H9 (cell line): ENCODE data around the gene RAB3IL1. TPM values are rescaled to one million over a fixed set of nuclear protein-coding genes. Genes with fewer than 3 reads are reported as not detected.
A peak's percentile ranks its signal among the peaks of the same experiment; 100 is the strongest.

Experiments used
- DNase-seq: peaks from one replicate; pipeline ENCODE4 v3.0.0-alpha.2; 2017
- H2AFZ ChIP-seq: one replicate; pipeline ENCODE4 v1.6.1; 2013; ENCODE audit warnings: mild to moderate bottlenecking, low read length, control low read depth, moderate library complexity
- H2AK5ac ChIP-seq: 2 replicates; pipeline ENCODE4 v1.6.1; 2013; ENCODE audit warnings: low read length, control low read depth, mixed read lengths; ENCODE audit not compliant: insufficient read length
- H2BK120ac ChIP-seq: one replicate; pipeline ENCODE4 v1.6.1; 2013; ENCODE audit warnings: low read depth, mild to moderate bottlenecking, low read length, control low read depth, inconsistent platforms; ENCODE audit not compliant: poor library complexity, severe bottlenecking
- H2BK12ac ChIP-seq: 2 replicates; pipeline ENCODE4 v1.6.1; 2013; ENCODE audit warnings: low read length, control low read depth, mixed read lengths, low read depth; ENCODE audit not compliant: insufficient read length
- H2BK15ac ChIP-seq: 2 replicates; pipeline ENCODE4 v1.6.1; 2013; ENCODE audit warnings: low read depth, low read length, control low read depth
- H2BK20ac ChIP-seq: one replicate; pipeline ENCODE4 v1.6.1; 2013; ENCODE audit warnings: low read depth, mild to moderate bottlenecking, low read length, control low read depth, inconsistent platforms; ENCODE audit not compliant: poor library complexity, severe bottlenecking
- H2BK5ac ChIP-seq: 2 replicates; pipeline ENCODE4 v1.6.1; 2013; ENCODE audit warnings: low read length, control low read depth, mixed read lengths; ENCODE audit not compliant: insufficient read length
- H3K14ac ChIP-seq: 2 replicates; pipeline ENCODE4 v1.6.1; 2013; ENCODE audit warnings: low read length, control low read depth; ENCODE audit not compliant: insufficient read depth
- H3K18ac ChIP-seq: 2 replicates; pipeline ENCODE4 v1.6.1; 2013; ENCODE audit warnings: low read depth, mild to moderate bottlenecking, mixed read lengths, low read length, control low read depth; ENCODE audit not compliant: insufficient read length
- H3K23ac ChIP-seq: 2 replicates; pipeline ENCODE4 v1.6.1; 2013; ENCODE audit warnings: low read length, control low read depth, mixed read lengths, low read depth; ENCODE audit not compliant: insufficient read length
- H3K23me2 ChIP-seq: 2 replicates; pipeline ENCODE4 v1.6.1; 2013; ENCODE audit warnings: low read depth, mild to moderate bottlenecking, mixed read lengths, low read length, control low read depth; ENCODE audit not compliant: insufficient read length, poor library complexity, severe bottlenecking
- H3K27ac ChIP-seq: 2 replicates; pipeline ENCODE4 v1.5.1; 2013; ENCODE audit warnings: low read length, control low read depth, mixed read lengths, low read depth; ENCODE audit not compliant: insufficient read length
- H3K27me3 ChIP-seq: 2 replicates; pipeline ENCODE4 v1.6.1; 2013; ENCODE audit warnings: low read length, control low read depth, inconsistent platforms; ENCODE audit not compliant: insufficient read depth
- H3K4ac ChIP-seq: 2 replicates; pipeline ENCODE4 v1.6.1; 2013; ENCODE audit warnings: low read depth, mild to moderate bottlenecking, control low read depth, inconsistent platforms, low read length, moderate library complexity
- H3K4me1 ChIP-seq: 2 replicates; pipeline ENCODE4 v1.6.1; 2013; ENCODE audit warnings: low read length, control low read depth, inconsistent platforms; ENCODE audit not compliant: insufficient read depth
- H3K4me2 ChIP-seq: 2 replicates; pipeline ENCODE4 v1.6.1; 2013; ENCODE audit warnings: low read length, control low read depth, mixed read lengths; ENCODE audit not compliant: insufficient read length, insufficient read depth
- H3K56ac ChIP-seq: 2 replicates; pipeline ENCODE4 v1.6.1; 2013; ENCODE audit warnings: low read depth, mild to moderate bottlenecking, mixed read lengths, low read length, control low read depth; ENCODE audit not compliant: insufficient read length
- H3K79me1 ChIP-seq: 2 replicates; pipeline ENCODE4 v1.6.1; 2013; ENCODE audit warnings: low read depth, mild to moderate bottlenecking, moderate library complexity, low read length, control low read depth, inconsistent platforms; ENCODE audit not compliant: insufficient read depth, poor library complexity, severe bottlenecking
- H3K79me2 ChIP-seq: 2 replicates; pipeline ENCODE4 v1.6.1; 2013; ENCODE audit warnings: low read length, control low read depth, inconsistent platforms; ENCODE audit not compliant: insufficient read depth
- H3K9ac ChIP-seq: 2 replicates; pipeline ENCODE4 v1.6.1; 2013; ENCODE audit warnings: low read length, control low read depth, mixed read lengths; ENCODE audit not compliant: insufficient read length; ENCODE audit errors: extremely low read depth
- H3K9me3 ChIP-seq: one replicate; pipeline ENCODE4 v1.6.1; 2013; ENCODE audit warnings: low read depth, low read length, inconsistent platforms; ENCODE audit not compliant: control insufficient read depth
- H3T11ph ChIP-seq: one replicate; pipeline ENCODE4 v1.6.1; 2013; ENCODE audit warnings: mild to moderate bottlenecking, low read length, control low read depth, inconsistent platforms
- H4K20me1 ChIP-seq: one replicate; pipeline ENCODE4 v1.6.1; 2013; ENCODE audit not compliant: control insufficient read depth, insufficient read length, insufficient read depth
- H4K5ac ChIP-seq: 2 replicates; pipeline ENCODE4 v1.6.1; 2013; ENCODE audit warnings: low read depth, mild to moderate bottlenecking, mixed read lengths, low read length, control low read depth; ENCODE audit not compliant: insufficient read length
- H4K8ac ChIP-seq: replicated peaks from 2 replicates; pipeline ENCODE4 v1.6.1; 2013; ENCODE audit warnings: low read length, control low read depth, mixed read lengths, low read depth; ENCODE audit not compliant: insufficient read length
- H4K91ac ChIP-seq: 2 replicates; pipeline ENCODE4 v1.6.1; 2013; ENCODE audit warnings: low read depth, mild to moderate bottlenecking, moderate library complexity, mixed read lengths, low read length, control low read depth; ENCODE audit not compliant: insufficient read length
- H3K27ac Mint-ChIP-seq, 3 experiments: 2 replicates in 2 of 3; 3 replicates in 1 of 3; pipeline ENCODE4 v1.8.0; 2020 to 2021; ENCODE audit warnings: mixed read lengths in 3 of 3, mild to moderate bottlenecking in 1 of 3, moderate library complexity in 1 of 3
- H3K27me3 Mint-ChIP-seq: 2 replicates; pipeline ENCODE4 v1.8.0; 2021; ENCODE audit warnings: low read depth, mild to moderate bottlenecking, moderate library complexity, mixed read lengths
- H3K36me3 Mint-ChIP-seq, 3 experiments: 2 replicates in 2 of 3; 3 replicates in 1 of 3; pipeline ENCODE4 v1.8.0; 2020 to 2021; ENCODE audit warnings: low read depth in 3 of 3, mixed read lengths in 3 of 3; ENCODE audit not compliant: insufficient read depth in 1 of 3
- H3K4me1 Mint-ChIP-seq, 2 experiments: 2 replicates each; pipeline ENCODE4 v1.8.0; 2020; ENCODE audit warnings: mixed read lengths in 2 of 2
- H3K4me3 Mint-ChIP-seq, 2 experiments: 2 replicates in 1 of 2; 3 replicates in 1 of 2; pipeline ENCODE4 v1.8.0; 2020 to 2021; ENCODE audit warnings: mild to moderate bottlenecking in 2 of 2, mixed read lengths in 2 of 2, moderate library complexity in 1 of 2
- H3K9me3 Mint-ChIP-seq, 2 experiments: 2 replicates in 1 of 2; 3 replicates in 1 of 2; pipeline ENCODE4 v1.8.0; 2020; ENCODE audit warnings: mild to moderate bottlenecking in 2 of 2, mixed read lengths in 2 of 2, moderate library complexity in 1 of 2
- WGBS: extraction: QIAGEN DNeasy Blood & Tissue Kit; methylation state at CpG from one replicate; pipeline ENCODE4 v1.1.7; 2013; ENCODE audit warnings: missing lambda C conversion rate, low lambda C conversion rate, mixed read lengths; ENCODE audit not compliant: insufficient read length; ENCODE audit errors: extremely low coverage; 5-methylcytosine and 5-hydroxymethylcytosine counted together
- total RNA-seq: library from RNA; stranded (reverse); gene quantifications from 2 replicates; pipeline ENCODE4 v1.2.1, GENCODE V29; 2021
- TF ChIP-seq, protein P1 (sequence below): fragments of 200-600 bp; sonication (generic); conservative IDR thresholded peaks from 3 replicates; pipeline ENCODE4 v1.8.0; 2021; ENCODE audit warnings: antibody characterized with exemption, mild to moderate bottlenecking

RAB3IL1 gene
- total RNA-seq, 1 experiment from 2014 or later, result 2.4 TPM

DNA sequence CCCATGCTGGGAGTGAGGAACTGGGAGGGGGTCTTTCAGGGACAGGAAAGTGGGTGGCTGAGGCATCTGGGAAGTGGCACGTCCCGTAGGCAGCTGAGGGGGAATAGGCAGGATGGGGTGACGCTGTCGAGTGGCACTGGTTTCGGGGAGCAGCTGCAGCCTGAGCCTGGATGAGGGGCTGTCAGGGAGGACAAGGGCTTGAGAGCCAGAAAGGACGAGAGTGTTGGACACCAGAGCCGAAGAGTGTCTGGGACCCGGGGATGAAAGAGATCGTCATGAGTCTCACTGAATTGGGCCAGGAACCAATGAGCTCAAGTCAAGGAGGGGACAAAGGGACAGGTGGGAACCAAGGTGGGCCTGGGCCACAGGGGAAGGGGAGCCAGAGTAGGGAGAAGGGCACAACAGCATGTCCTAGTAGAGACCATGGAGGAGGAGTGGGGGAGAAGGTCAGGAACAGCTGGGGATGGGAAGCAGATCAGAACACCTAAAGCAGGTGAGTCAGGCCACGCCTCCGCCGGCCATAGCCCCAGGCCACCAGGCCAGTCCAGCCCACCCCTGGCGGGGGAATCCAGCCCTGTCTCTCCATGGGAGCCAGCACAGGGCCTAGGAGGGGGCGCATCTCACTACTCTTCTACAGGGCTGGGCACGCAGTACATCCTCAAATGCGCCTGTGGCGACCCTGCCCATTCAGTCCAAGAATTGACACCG, 4.2 kb downstream of the RAB3IL1 start:
- H3K14ac ChIP-seq, result no peak overlapping the region; the same call in 1 of the 2 replicates
- no peak overlapping the region for H2BK20ac ChIP-seq
- no peak overlapping the region for H3K56ac ChIP-seq
- no peak overlapping the region for H3K23ac ChIP-seq
- H4K5ac ChIP-seq, result no peak overlapping the region
- no peaks in the 10 kb centered on the region for H3K36me3 Mint-ChIP-seq
- H3K4me3 Mint-ChIP-seq, result no peak overlapping the region; a peak in 2 of 5 replicates
- H4K8ac ChIP-seq, result no peak overlapping the region
- no peak overlapping the region for H2BK5ac ChIP-seq
- H3T11ph ChIP-seq, result no peak overlapping the region
- no peak overlapping the region for H2AFZ ChIP-seq
- no peak overlapping the region for H2BK120ac ChIP-seq
- H3K27me3 Mint-ChIP-seq, result peaks cover 34% of the 10 kb centered on the region
- H3K79me2 ChIP-seq, result no peaks in the 10 kb centered on the region
- H3K4me1 Mint-ChIP-seq, result peaks cover 13 to 32% of the 10 kb centered on the region in 2 experiments
- TF ChIP-seq, protein P1, sequence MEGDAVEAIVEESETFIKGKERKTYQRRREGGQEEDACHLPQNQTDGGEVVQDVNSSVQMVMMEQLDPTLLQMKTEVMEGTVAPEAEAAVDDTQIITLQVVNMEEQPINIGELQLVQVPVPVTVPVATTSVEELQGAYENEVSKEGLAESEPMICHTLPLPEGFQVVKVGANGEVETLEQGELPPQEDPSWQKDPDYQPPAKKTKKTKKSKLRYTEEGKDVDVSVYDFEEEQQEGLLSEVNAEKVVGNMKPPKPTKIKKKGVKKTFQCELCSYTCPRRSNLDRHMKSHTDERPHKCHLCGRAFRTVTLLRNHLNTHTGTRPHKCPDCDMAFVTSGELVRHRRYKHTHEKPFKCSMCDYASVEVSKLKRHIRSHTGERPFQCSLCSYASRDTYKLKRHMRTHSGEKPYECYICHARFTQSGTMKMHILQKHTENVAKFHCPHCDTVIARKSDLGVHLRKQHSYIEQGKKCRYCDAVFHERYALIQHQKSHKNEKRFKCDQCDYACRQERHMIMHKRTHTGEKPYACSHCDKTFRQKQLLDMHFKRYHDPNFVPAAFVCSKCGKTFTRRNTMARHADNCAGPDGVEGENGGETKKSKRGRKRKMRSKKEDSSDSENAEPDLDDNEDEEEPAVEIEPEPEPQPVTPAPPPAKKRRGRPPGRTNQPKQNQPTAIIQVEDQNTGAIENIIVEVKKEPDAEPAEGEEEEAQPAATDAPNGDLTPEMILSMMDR, result no peak
- H3K18ac ChIP-seq, result no peak overlapping the region
- H3K79me1 ChIP-seq, result no peaks in the 10 kb centered on the region
- DNase-seq, result peak; percentile 33
- no peaks in the 10 kb centered on the region for H3K9me3 ChIP-seq
- no peaks in the 10 kb centered on the region; the same call in 1 of the 2 replicates for H3K27me3 ChIP-seq
- no peak overlapping the region for H3K4me2 ChIP-seq
- H4K20me1 ChIP-seq, result no peaks in the 10 kb centered on the region
- H3K4ac ChIP-seq, result no peak overlapping the region
- H4K91ac ChIP-seq, result no peak overlapping the region
- H3K9me3 Mint-ChIP-seq, result no peaks in the 10 kb centered on the region
- peak overlapping the region in 1 of 3 experiments; percentile 63; a peak in 1 of 7 replicates for H3K27ac Mint-ChIP-seq
- H2BK12ac ChIP-seq, result no peak overlapping the region
- WGBS, result no CpG with 5 or more reads among the region's 18 CpGs
- no peak overlapping the region for H2BK15ac ChIP-seq
- no peak overlapping the region for H2AK5ac ChIP-seq
- no peak overlapping the region for H3K27ac ChIP-seq
- H3K4me1 ChIP-seq, result no peaks in the 10 kb centered on the region; the same call in 1 of the 2 replicates
- H3K9ac ChIP-seq, result no peak overlapping the region
- peaks cover 5% of the 10 kb centered on the region for H3K23me2 ChIP-seq
